K562 (cell line): ENCODE data around the gene GGT6.

Source experiments
- MXI1 ChIP-seq: IDR thresholded peaks from 2 replicates; pipeline ENCODE4 v1.6.1; 2011; ENCODE audit warnings: low read depth, mild to moderate bottlenecking, improper control_type of control experiment, low read length
- RNF2 ChIP-seq: sonication (generic); IDR thresholded peaks from 2 replicates; pipeline ENCODE4 v1.6.1; 2016
- SMC3 ChIP-seq: conservative IDR thresholded peaks from 2 replicates; pipeline ENCODE4 v1.6.1; 2011; ENCODE audit warnings: low read depth, low read length, improper control_type of control experiment; ENCODE audit not compliant: insufficient read depth
- ZNF263 ChIP-seq: sonication (generic); formaldehyde crosslinking; IDR thresholded peaks from 2 replicates; pipeline ENCODE4 v1.8.0; 2022; ENCODE audit warnings: mild to moderate bottlenecking, missing genetic modification reagents, borderline replicate concordance
- ZNF431 ChIP-seq: sonication (generic); formaldehyde crosslinking; IDR thresholded peaks from 2 replicates; pipeline ENCODE4 v1.8.0; 2022; ENCODE audit warnings: mild to moderate bottlenecking, missing genetic modification reagents

DNA sequence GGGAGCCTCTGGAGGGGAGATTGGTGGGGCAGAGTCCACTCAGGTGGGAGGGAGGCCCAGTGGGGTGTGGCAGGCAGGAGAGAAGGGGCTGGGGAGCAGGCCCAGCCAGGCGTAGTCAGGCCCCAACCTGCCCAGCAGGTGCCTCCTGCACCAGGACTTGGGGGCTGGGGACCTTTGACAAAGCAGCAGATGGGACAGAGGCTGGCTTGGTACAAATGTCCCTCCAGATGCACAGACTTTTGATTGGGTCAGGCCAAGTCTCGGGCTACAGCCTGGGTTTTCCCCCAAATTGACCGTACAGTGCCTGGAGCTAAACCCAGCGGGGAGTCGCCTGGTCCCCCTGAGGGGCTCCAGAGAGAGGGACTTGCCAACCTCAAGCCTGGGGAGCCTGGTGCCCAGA is 411 bp downstream of the GGT6 start:
- TF ChIP-seq ZNF263 (no peak), SMC3 (no peak), ZNF431 (CRISPR knock-in tag) (no peak), RNF2 (no peak), MXI1 (no peak)
